Activated CD8-positive, alpha-beta memory T cell treated with anti-CD3 and anti-CD28 coated beads for 24 hours (primary cell): ENCODE measurements around the gene SCGB1A1.
"Not testable (repeated sequence)": the region's sequence is repeated elsewhere in the genome, so short reads cannot be mapped to it uniquely, and the experiment has no call there.

Experiments
- DNase-seq: peaks from one replicate; pipeline ENCODE4 v3.0.0-alpha.2; 2020

SCGB1A1 gene

GRCh38 chr11:62423012-62423411, 4.2 kb downstream of the SCGB1A1 start:
- DNase-seq: no peak

- peak; percentile 64 for DNase-seq
These were observed 8.9 kb downstream of the SCGB1A1 start for GRCh38 chr11:62427630-62428233.

GRCh38 chr11:62428871-62429560, 10.2 kb downstream of the SCGB1A1 start:
- DNase-seq: no peak

- no peak for DNase-seq
These were observed 11.6 kb downstream of the SCGB1A1 start for GRCh38 chr11:62430425-62430824.

GRCh38 chr11:62431171-62431901, 12.5 kb downstream of the SCGB1A1 start:
- DNase-seq: no peak

GRCh38 chr11:62432695-62433094, 13.9 kb downstream of the SCGB1A1 start:
- no peak for DNase-seq

GRCh38 chr11:62433141-62433903, 14.5 kb downstream of the SCGB1A1 start:
- no peak for DNase-seq

GRCh38 chr11:62433904-62434276, 15.1 kb downstream of the SCGB1A1 start:
- DNase-seq: no peak

- DNase-seq: no peak
These were observed 17.2 kb downstream of the SCGB1A1 start for GRCh38 chr11:62435846-62436660.

GRCh38 chr11:62437616-62438015, 18.8 kb downstream of the SCGB1A1 start:
- no peak for DNase-seq

GRCh38 chr11:62438641-62439040, 19.8 kb downstream of the SCGB1A1 start:
- DNase-seq: no peak

- DNase-seq: no peak
These were observed 21.2 kb downstream of the SCGB1A1 start for GRCh38 chr11:62439785-62440602.

- DNase-seq: no peak
These were observed 24.8 kb downstream of the SCGB1A1 start for GRCh38 chr11:62443390-62444235.

- DNase-seq: peak; percentile 68
These were observed 25.5 kb downstream of the SCGB1A1 start for GRCh38 chr11:62444236-62444833.

GRCh38 chr11:62444835-62445234, 26.0 kb downstream of the SCGB1A1 start:
- DNase-seq: no peak

- no peak for DNase-seq
These were observed 26.5 kb downstream of the SCGB1A1 start for GRCh38 chr11:62445314-62445740.

- DNase-seq: no peak
These were observed 27.3 kb downstream of the SCGB1A1 start for GRCh38 chr11:62446091-62446490.

GRCh38 chr11:62449451-62449851, 30.6 kb downstream of the SCGB1A1 start:
- no peak for DNase-seq

- not testable (repeated sequence) for DNase-seq
These were observed 31.1 kb downstream of the SCGB1A1 start for GRCh38 chr11:62449912-62450311.
